Transverse colon (tissue), 4 donors: ENCODE measurements around the gene LSAMP.
"Not testable (repeated sequence)": the region's sequence is repeated elsewhere in the genome, so short reads cannot be mapped to it uniquely, and the experiment has no call there.

ENCODE experiments used
- CTCF ChIP-seq, 5 experiments: fragments of 200-600 bp in 3 of 5; fragments of 450-650 bp in 2 of 5; sonication (generic) in 3 of 5; IDR thresholded peaks; 1 replicate in 2 of 5; 2 replicates in 3 of 5; pipeline ENCODE4 v1.5.1; 2016 to 2017; ENCODE audit warnings: antibody characterized with exemption in 5 of 5, inconsistent platforms in 3 of 5, mild to moderate bottlenecking in 2 of 5, moderate library complexity in 1 of 5
- EP300 ChIP-seq: sonication (generic); formaldehyde crosslinking; IDR thresholded peaks from one replicate; pipeline ENCODE4 v1.6.1; 2017; ENCODE audit warnings: antibody characterized with exemption, low read depth
- POLR2A ChIP-seq: fragments of 450-650 bp; IDR thresholded peaks from one replicate; pipeline ENCODE4 v1.6.1; 2016; ENCODE audit warnings: antibody characterized with exemption, mild to moderate bottlenecking, moderate library complexity
- POLR2AphosphoS5 ChIP-seq, 3 donors: sonication (generic); formaldehyde crosslinking; IDR thresholded peaks; one replicate each; pipeline ENCODE4 v1.6.1; 2016; ENCODE audit warnings: antibody characterized with exemption in 3 of 3

GRCh38 chr3:116070516-116071278 lies 374.6 kb downstream of the LSAMP start:
- not testable (repeated sequence) for TF ChIP-seq EP300; CTCF (IDR thresholded peaks at IDR 0.05); POLR2A; POLR2AphosphoS5 (IDR thresholded peaks at IDR 0.05)
